ENCODE data around the gene P2RX6. TPM values are rescaled to one million over a fixed set of nuclear protein-coding genes. Genes with fewer than 3 reads are reported as not detected.

P2RX6 gene
- total RNA-seq, 1 donor from 2014 or later: 0.45 TPM

DNA sequence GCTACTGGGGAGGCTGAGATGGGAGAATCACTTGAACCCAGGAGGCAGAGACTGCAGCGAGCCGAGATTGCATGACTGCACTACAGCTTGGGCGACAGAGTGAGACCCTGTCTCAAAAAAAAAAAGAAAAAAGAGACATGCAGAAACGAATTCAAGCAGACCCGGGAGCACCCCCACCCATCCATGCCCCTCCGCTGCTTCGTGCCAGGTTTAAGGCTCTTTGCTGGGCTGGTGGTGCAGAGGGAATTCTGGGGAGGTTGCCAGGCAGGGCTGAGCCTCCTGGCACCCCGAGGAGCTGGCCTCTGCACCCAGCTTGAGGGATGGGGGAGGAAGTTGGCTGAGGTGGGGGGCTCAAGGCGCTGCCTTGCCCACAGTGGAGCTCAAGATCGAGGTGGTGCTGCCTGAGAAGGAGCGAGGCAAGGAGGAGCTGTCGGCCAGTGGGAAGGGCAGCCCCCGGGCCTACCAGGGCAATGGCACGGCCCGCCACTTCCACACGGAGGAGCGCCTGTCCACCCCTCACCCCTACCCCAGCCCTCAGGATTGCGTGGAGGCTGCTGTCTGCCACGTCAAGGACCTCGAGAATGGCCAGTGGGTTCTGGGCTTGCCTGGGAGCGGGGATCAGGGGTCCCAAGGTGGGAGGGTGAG, 41.9 kb upstream of the P2RX6 start:
- Histone ChIP-seq H3K27ac (ENCODE audit: low read depth, low read length) (no peak overlapping the region), H3K9me3 (ENCODE audit: insufficient read depth, low read depth, low read length) (no peaks in the 10 kb centered on the region), H3K9ac (ENCODE audit: low read length) (no peak overlapping the region), H3K36me3 (ENCODE audit: insufficient read depth, low read length) (no peaks in the 10 kb centered on the region), H4K20me1 (ENCODE audit: insufficient read depth, low read length) (no peaks in the 10 kb centered on the region), H3K4me3 (ENCODE audit: insufficient read depth, low read depth, low read length) (no peak overlapping the region), H3K4me1 (ENCODE audit: insufficient read depth, low read length) (no peaks in the 10 kb centered on the region), H3K4me2 (ENCODE audit: low read length) (no peak overlapping the region), H2AFZ (ENCODE audit: low read depth, low read length) (no peak overlapping the region), H3K27me3 (ENCODE audit: insufficient read depth, low read length) (no peaks in the 10 kb centered on the region), H3K79me2 (ENCODE audit: insufficient read depth, low read length) (no peaks in the 10 kb centered on the region)
- Mint-ChIP-seq H3K27me3 (ENCODE audit: low read depth, unreplicated experiment) (peaks cover 26% of the 10 kb centered on the region), H3K4me3 (ENCODE audit: unreplicated experiment) (no peak overlapping the region), H3K36me3 (ENCODE audit: low read depth, unreplicated experiment) (no peaks in the 10 kb centered on the region), H3K4me1 (ENCODE audit: low read depth, unreplicated experiment) (no peaks in the 10 kb centered on the region), H3K27ac (ENCODE audit: unreplicated experiment) (no peak overlapping the region), H3K9me3 (ENCODE audit: unreplicated experiment) (peaks cover 4% of the 10 kb centered on the region)
- FAIRE-seq (no peak), DNase-seq (ENCODE audit: low read depth) (no peak)
- no peak for TF ChIP-seq EZH2 (IDR thresholded peaks at IDR 0.05; ENCODE audit: insufficient read depth, low read length)
- TF ChIP-seq, protein P1, sequence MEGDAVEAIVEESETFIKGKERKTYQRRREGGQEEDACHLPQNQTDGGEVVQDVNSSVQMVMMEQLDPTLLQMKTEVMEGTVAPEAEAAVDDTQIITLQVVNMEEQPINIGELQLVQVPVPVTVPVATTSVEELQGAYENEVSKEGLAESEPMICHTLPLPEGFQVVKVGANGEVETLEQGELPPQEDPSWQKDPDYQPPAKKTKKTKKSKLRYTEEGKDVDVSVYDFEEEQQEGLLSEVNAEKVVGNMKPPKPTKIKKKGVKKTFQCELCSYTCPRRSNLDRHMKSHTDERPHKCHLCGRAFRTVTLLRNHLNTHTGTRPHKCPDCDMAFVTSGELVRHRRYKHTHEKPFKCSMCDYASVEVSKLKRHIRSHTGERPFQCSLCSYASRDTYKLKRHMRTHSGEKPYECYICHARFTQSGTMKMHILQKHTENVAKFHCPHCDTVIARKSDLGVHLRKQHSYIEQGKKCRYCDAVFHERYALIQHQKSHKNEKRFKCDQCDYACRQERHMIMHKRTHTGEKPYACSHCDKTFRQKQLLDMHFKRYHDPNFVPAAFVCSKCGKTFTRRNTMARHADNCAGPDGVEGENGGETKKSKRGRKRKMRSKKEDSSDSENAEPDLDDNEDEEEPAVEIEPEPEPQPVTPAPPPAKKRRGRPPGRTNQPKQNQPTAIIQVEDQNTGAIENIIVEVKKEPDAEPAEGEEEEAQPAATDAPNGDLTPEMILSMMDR (IDR thresholded peaks at IDR 0.05; ENCODE audit: insufficient read depth, low read depth, low read length): no peak

DNA sequence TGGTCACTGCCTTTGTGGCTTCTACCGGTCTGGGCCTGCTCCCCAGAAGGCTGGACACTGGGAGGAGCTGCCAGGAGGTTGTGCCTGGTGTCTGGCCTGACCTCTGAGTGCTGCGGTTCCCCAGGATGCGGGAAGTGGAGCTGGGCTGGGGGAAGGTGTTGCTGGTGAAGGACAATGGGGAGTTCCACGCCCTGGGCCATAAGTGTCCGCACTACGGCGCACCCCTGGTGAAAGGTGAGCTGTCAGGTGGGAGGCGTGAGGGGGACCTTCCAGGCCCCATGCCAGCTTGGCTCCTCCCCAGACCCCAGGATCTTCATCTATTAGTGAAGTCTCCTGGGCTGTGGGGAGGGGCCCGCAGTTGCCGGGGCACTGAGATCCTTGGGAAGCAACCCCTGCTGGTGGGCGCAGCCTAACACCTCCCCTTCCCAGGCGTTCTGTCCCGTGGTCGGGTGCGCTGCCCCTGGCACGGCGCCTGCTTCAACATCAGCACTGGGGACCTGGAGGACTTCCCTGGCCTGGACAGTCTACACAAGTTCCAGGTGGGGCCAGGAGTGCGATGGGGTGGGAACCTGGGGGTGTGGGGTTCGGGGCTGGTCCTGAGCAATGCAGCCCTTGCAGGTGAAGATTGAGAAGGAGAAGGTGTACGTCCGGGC, 41.2 kb upstream of the P2RX6 start:
- H3K9ac ChIP-seq (ENCODE audit: low read length): no peak overlapping the region
- H3K4me1 Mint-ChIP-seq (ENCODE audit: low read depth, unreplicated experiment): no peaks in the 10 kb centered on the region
- no peak for TF ChIP-seq EZH2 (IDR thresholded peaks at IDR 0.05; ENCODE audit: insufficient read depth, low read length)
- TF ChIP-seq, protein P1 (IDR thresholded peaks at IDR 0.05; ENCODE audit: insufficient read depth, low read depth, low read length): no peak
- no peak overlapping the region for H3K27ac Mint-ChIP-seq (ENCODE audit: unreplicated experiment)
- H3K79me2 ChIP-seq (ENCODE audit: insufficient read depth, low read length): no peaks in the 10 kb centered on the region
- H4K20me1 ChIP-seq (ENCODE audit: insufficient read depth, low read length): no peaks in the 10 kb centered on the region
- H3K4me3 Mint-ChIP-seq (ENCODE audit: unreplicated experiment): no peak overlapping the region
- no peaks in the 10 kb centered on the region for H3K36me3 ChIP-seq (ENCODE audit: insufficient read depth, low read length)
- no peak for DNase-seq (ENCODE audit: low read depth)
- no peak overlapping the region for H3K4me3 ChIP-seq (ENCODE audit: insufficient read depth, low read depth, low read length)
- H3K9me3 ChIP-seq (ENCODE audit: insufficient read depth, low read depth, low read length): peaks cover 5% of the 10 kb centered on the region
- H3K4me2 ChIP-seq (ENCODE audit: low read length): no peak overlapping the region
- H3K27me3 ChIP-seq (ENCODE audit: insufficient read depth, low read length): no peaks in the 10 kb centered on the region
- no peaks in the 10 kb centered on the region for H3K36me3 Mint-ChIP-seq (ENCODE audit: low read depth, unreplicated experiment)
- H3K27ac ChIP-seq (ENCODE audit: low read depth, low read length): no peak overlapping the region
- H3K27me3 Mint-ChIP-seq (ENCODE audit: low read depth, unreplicated experiment): peaks cover 24% of the 10 kb centered on the region
- H3K9me3 Mint-ChIP-seq (ENCODE audit: unreplicated experiment): peaks cover 7% of the 10 kb centered on the region
- no peak for FAIRE-seq
- H2AFZ ChIP-seq (ENCODE audit: low read depth, low read length): no peak overlapping the region
- no peaks in the 10 kb centered on the region for H3K4me1 ChIP-seq (ENCODE audit: insufficient read depth, low read length)

Data from astrocyte (in vitro differentiated cells and primary cell).